IPS DF 6.9 (cell line): ENCODE data around the gene ANKRD60.

Experiments used
- DNase-seq: peaks from one replicate; pipeline ENCODE4 v3.0.0-alpha.2; 2013; ENCODE audit warnings: low read depth, low spot score
- H3K27ac ChIP-seq: one replicate; pipeline ENCODE4 v1.5.1; 2013; ENCODE audit warnings: low read length, control low read depth
- H3K27me3 ChIP-seq: 2 replicates; pipeline ENCODE4 v1.6.1; 2013; ENCODE audit warnings: mild to moderate bottlenecking, low read length; ENCODE audit not compliant: control insufficient read depth, insufficient read depth
- H3K36me3 ChIP-seq: 2 replicates; pipeline ENCODE4 v1.6.1; 2013; ENCODE audit warnings: low read length; ENCODE audit not compliant: control insufficient read depth, insufficient read depth
- H3K4me1 ChIP-seq: 2 replicates; pipeline ENCODE4 v1.6.1; 2013; ENCODE audit warnings: low read length; ENCODE audit not compliant: control insufficient read depth, insufficient read depth
- H3K4me3 ChIP-seq: 2 replicates; pipeline ENCODE4 v1.5.1; 2013; ENCODE audit warnings: mild to moderate bottlenecking, low read length
- H3K9me3 ChIP-seq: 2 replicates; pipeline ENCODE4 v1.6.1; 2013; ENCODE audit warnings: low read length, inconsistent platforms; ENCODE audit not compliant: control insufficient read depth, insufficient read depth
- WGBS: extraction: QIAGEN DNeasy Blood & Tissue Kit; methylation state at CpG from one replicate; pipeline ENCODE4 v1.1.7; 2013; ENCODE audit warnings: mixed read lengths, missing lambda C conversion rate; ENCODE audit not compliant: insufficient read length, insufficient coverage; 5-methylcytosine and 5-hydroxymethylcytosine counted together

Gene ANKRD60

DNA sequence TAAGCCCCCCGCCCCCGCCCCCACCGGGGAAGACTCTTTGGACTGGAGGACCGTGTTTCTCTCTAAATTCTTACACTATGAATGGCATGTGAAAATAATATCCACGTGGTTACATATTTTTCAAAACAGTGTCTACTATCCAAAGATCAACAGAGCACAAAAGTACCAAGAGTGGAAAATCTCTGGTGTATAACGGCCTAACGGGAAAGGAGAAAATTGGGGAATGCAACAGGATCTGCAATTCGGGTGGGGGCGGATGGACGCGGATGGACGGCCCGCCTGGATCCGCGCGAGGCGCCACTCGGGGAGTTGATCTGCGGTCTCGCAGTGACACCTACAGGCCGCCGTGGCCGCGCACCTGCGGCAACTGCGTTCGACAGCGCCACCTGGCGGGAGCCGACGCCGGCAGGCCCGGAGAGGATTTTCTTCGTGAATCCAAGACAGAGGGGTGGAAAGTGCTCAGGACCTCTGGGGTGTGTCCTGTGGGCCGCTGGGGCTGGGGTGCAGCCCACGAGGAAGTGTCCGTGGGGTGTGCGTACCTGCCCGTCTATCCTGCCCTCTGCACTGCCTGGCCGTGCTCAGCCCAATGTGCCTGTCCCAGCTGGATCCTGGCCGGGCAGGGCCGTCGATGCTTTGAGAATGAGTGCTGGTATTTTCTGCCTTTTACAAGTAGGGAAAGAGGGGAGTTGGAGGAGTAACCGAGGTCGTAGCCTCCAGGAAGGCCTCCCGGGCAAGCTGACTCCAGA lies 18.6 kb downstream of the ANKRD60 start:
- H3K36me3 ChIP-seq: no peaks in the 10 kb centered on the region
- H3K9me3 ChIP-seq: no peaks in the 10 kb centered on the region
- H3K4me1 ChIP-seq: no peaks in the 10 kb centered on the region
- no peak overlapping the region; the same call in 1 of the 2 replicates for H3K4me3 ChIP-seq
- no peak overlapping the region for H3K27ac ChIP-seq
- H3K27me3 ChIP-seq: no peaks in the 10 kb centered on the region
- DNase-seq: no peak
- WGBS: no CpG with 5 or more reads among the region's 46 CpGs

- no peak overlapping the region for H3K4me3 ChIP-seq
- DNase-seq: no peak
- no peaks in the 10 kb centered on the region for H3K4me1 ChIP-seq
- WGBS: no CpG with 5 or more reads among the region's 8 CpGs
- H3K9me3 ChIP-seq: no peaks in the 10 kb centered on the region
- no peaks in the 10 kb centered on the region for H3K36me3 ChIP-seq
- no peak overlapping the region for H3K27ac ChIP-seq
- H3K27me3 ChIP-seq: no peaks in the 10 kb centered on the region
Observed at GRCh38 chr20:58208944-58209343, 19.5 kb downstream of the ANKRD60 start.

DNA sequence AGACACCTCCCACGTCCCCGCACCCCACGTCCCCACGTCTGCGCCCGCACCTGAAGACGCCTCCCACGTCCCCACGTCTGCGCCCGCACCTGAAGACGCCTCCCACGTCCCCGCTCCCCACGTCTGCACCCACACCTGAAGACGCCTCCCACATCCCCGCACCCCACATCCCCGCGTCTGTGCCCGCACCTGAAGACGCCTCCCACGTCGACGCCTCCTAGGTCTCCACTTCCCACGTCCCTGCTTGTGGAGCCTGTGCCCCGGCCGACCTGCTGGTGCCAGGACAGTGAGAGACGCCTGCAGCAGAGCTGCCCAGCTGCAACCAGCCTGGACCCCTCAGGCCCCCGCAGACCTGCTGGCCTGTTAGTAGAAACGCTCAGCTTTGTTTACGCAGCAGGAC lies 22.6 kb downstream of the ANKRD60 start:
- H3K27me3 ChIP-seq: no peaks in the 10 kb centered on the region
- H3K4me3 ChIP-seq: no peak overlapping the region
- WGBS: no CpG with 5 or more reads among the region's 31 CpGs

GRCh38 chr20:58202044-58202443 lies 26.4 kb downstream of the ANKRD60 start:
- Histone ChIP-seq H3K9me3 (no peaks in the 10 kb centered on the region), H3K27me3 (no peaks in the 10 kb centered on the region), H3K27ac (no peak overlapping the region), H3K4me1 (no peaks in the 10 kb centered on the region), H3K36me3 (no peaks in the 10 kb centered on the region), H3K4me3 (no peak overlapping the region)
- DNase-seq: no peak

More for the DNA sequence above, 22.6 kb downstream of the ANKRD60 start:
- H3K4me1 ChIP-seq: no peaks in the 10 kb centered on the region
- DNase-seq: no peak
- no peaks in the 10 kb centered on the region for H3K36me3 ChIP-seq
- H3K27ac ChIP-seq: no peak overlapping the region
- no peaks in the 10 kb centered on the region for H3K9me3 ChIP-seq

GRCh38 chr20:58201616-58202015 lies 26.8 kb downstream of the ANKRD60 start:
- no CpG with 5 or more reads among the region's 9 CpGs for WGBS
- H3K27ac ChIP-seq: no peak overlapping the region
- no peak overlapping the region for H3K4me3 ChIP-seq
- H3K36me3 ChIP-seq: no peaks in the 10 kb centered on the region
- no peaks in the 10 kb centered on the region for H3K27me3 ChIP-seq
- no peak for DNase-seq
- H3K4me1 ChIP-seq: no peaks in the 10 kb centered on the region
- no peaks in the 10 kb centered on the region for H3K9me3 ChIP-seq

DNA sequence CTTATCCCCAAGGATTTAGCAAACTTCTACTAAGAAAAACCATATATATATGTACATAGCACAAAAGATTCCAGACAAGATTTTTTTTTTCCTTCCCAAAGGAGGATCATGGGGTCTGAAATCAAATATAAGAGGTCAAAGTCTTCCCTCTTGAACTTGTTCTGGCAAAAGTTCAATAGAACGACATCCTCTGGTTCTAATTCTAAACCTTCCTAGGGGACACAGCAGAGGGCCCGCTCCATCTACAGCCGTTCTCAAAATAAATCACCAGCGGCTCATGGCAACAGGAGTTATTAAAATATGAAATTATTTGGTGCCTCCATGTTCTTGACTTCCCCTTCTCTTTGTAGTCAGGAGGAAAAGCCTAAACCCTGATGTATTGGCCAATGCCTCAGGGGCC lies 29.0 kb downstream of the ANKRD60 start:
- DNase-seq: no peak
- no peaks in the 10 kb centered on the region for H3K27me3 ChIP-seq

DNA sequence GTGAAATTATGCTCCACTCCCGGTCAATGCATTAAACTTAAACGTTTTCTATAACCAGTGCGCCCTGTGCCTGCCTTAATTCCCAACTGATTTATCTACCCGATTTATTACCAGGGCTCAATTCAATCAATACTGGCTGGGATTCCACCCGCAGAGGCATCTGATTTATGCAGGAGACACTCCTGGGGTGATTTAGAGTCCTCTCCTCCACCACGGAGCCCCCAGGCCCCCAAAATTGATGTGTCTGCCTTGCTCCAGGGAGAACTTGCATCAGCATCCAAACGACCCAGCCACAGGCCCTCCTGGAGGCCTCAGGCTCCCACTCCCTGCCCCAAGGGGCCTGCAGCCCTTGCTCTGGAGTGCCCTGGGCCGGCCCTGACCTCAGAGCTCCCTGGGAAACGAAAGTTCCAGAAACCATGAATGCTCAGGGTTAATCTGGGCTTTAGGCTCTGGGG lies 29.5 kb downstream of the ANKRD60 start:
- Histone ChIP-seq H3K4me3 (no peak overlapping the region), H3K27me3 (no peaks in the 10 kb centered on the region), H3K27ac (no peak overlapping the region), H3K4me1 (no peaks in the 10 kb centered on the region), H3K9me3 (no peaks in the 10 kb centered on the region), H3K36me3 (no peaks in the 10 kb centered on the region)
- WGBS: no CpG with 5 or more reads among the region's 9 CpGs
- DNase-seq: no peak

More for the DNA sequence above, 29.0 kb downstream of the ANKRD60 start:
- H3K9me3 ChIP-seq: no peaks in the 10 kb centered on the region
- no CpG with 5 or more reads among the region's 4 CpGs for WGBS
- H3K36me3 ChIP-seq: no peaks in the 10 kb centered on the region
- no peak overlapping the region for H3K4me3 ChIP-seq
- no peak overlapping the region for H3K27ac ChIP-seq
- H3K4me1 ChIP-seq: no peaks in the 10 kb centered on the region

DNA sequence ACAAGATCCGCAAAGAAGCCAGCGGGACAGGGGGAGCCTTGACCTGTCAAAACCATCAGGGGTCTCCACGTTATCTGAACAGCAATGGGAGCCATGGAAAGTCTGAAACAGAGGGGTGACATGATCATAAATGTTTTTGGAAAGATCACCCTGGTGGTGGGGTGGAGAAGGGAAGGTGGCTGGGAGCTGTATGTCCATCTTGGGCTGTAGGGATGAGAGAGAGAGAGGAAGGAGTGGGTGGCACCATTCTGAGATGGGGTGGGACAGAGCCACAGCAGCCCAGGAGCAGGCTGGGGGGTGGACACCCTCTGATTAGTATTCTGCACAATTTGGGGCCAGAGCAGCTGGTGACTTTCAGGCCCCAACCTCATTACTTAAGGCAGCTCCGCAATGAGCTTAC lies 30.1 kb downstream of the ANKRD60 start:
- Histone ChIP-seq H3K36me3 (no peaks in the 10 kb centered on the region), H3K4me1 (no peaks in the 10 kb centered on the region), H3K9me3 (no peaks in the 10 kb centered on the region), H3K27me3 (no peaks in the 10 kb centered on the region), H3K4me3 (no peak overlapping the region), H3K27ac (no peak overlapping the region)
- no CpG with 5 or more reads among the region's 4 CpGs for WGBS
- DNase-seq: no peak

GRCh38 chr20:58197185-58197469 lies 31.3 kb downstream of the ANKRD60 start:
- no peak for DNase-seq
- H3K36me3 ChIP-seq: no peaks in the 10 kb centered on the region
- no CpG with 5 or more reads among the region's 8 CpGs for WGBS
- no peaks in the 10 kb centered on the region for H3K4me1 ChIP-seq
- no peaks in the 10 kb centered on the region for H3K27me3 ChIP-seq
- no peak overlapping the region for H3K27ac ChIP-seq
- no peak overlapping the region for H3K4me3 ChIP-seq
- no peaks in the 10 kb centered on the region for H3K9me3 ChIP-seq

DNA sequence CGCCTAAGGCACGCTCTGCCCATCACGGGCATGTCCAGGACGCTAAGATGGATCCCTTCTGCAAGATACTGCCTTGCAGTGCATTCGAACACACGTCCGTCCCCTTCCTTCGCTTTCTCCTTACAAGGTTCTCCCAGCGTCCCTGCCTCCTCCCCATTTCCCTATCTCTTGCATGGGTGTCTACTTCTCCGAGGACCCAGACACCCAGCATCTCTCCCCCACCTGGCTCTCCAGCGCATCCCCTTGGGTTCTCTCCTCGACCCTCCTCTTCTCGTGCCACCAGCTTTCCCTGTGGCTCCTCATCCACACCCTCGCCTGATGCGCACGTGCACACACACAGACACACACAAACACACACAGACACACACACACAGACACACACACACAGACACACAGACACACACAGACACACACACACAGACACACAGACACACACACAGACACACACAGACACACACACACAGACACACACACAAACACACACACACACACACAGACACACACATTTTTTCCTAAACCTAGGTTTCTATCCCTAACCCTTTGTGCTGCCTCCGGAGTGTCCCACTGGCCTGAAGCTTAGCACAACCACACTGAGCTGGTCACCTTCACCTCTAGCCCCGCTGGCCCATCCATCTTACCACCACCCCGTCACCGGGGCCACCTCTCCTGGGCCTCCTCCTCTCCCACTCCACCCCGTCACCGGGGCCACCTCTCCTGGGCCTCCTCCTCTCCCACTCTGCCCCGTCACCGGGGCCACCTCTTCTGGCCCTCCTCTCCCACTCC lies 31.9 kb downstream of the ANKRD60 start:
- Histone ChIP-seq H3K4me3 (no peak overlapping the region), H3K9me3 (no peaks in the 10 kb centered on the region), H3K27ac (no peak overlapping the region), H3K4me1 (no peaks in the 10 kb centered on the region), H3K36me3 (no peaks in the 10 kb centered on the region), H3K27me3 (no peaks in the 10 kb centered on the region)
- DNase-seq: no peak
- no CpG with 5 or more reads among the region's 24 CpGs for WGBS

DNA sequence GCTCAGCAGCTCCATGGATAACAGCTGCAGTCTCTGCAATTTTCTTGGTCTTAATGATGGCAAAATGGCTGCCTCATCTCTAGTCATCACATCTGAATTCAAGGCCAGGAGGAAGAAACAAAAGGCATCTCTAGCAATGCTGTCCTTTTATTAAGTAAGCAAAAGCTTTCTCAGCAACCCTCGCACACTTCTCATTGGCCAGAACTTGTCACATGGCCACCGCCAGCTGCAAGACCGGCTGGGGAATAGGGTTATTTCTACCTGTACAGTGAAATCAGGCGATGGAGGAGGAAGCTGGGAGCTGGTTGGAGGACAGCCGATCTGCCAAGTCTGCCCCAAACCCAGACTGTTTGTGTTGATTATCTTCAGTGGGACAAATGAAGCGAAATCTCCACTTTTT lies 33.4 kb downstream of the ANKRD60 start:
- no CpG with 5 or more reads among the region's 6 CpGs for WGBS

More for the DNA sequence above, 33.4 kb downstream of the ANKRD60 start:
- DNase-seq: no peak
- Histone ChIP-seq H3K27me3 (no peaks in the 10 kb centered on the region), H3K9me3 (no peaks in the 10 kb centered on the region), H3K4me3 (no peak overlapping the region), H3K4me1 (no peaks in the 10 kb centered on the region), H3K27ac (no peak overlapping the region), H3K36me3 (no peaks in the 10 kb centered on the region)
